A673 (cell line): Measurements from ENCODE around the gene EXOSC7. TPM values are rescaled to one million over a fixed set of nuclear protein-coding genes. Genes with fewer than 3 reads are reported as not detected.

ENCODE experiments used
- Bru-seq: library from RNA; stranded (reverse); fragments of 400-500 nt; gene quantifications from one replicate; lab custom pipeline; 2021; lab: Mats Ljungman, UMichigan
- BruChase-seq, 2 experiments: library from RNA; stranded (reverse); fragments of 400-500 nt; gene quantifications; one replicate each; lab custom pipeline; 2021; lab: Mats Ljungman, UMichigan
- BruUV-seq: library from RNA; stranded (reverse); fragments of 400-500 nt; replicated peaks from 2 replicates; lab custom pipeline; 2021; lab: Mats Ljungman, UMichigan
- CTCF ChIA-PET: fragments of 300-600 bp; sonication (Branson Sonifier 250); formaldehyde crosslinking; loops from one replicate; lab custom pipeline; 2022; ENCODE audit warnings: antibody characterized with exemption; lab: Charles Lee
- POLR2A ChIA-PET: fragments of 300-600 bp; sonication (Branson Sonifier 250); formaldehyde crosslinking; loops from one replicate; lab custom pipeline; 2022; ENCODE audit warnings: antibody characterized with exemption; ENCODE audit not compliant: low non-redundant PET; lab: Charles Lee
- DNase-seq: peaks from one replicate; pipeline ENCODE4 v3.0.0-alpha.2; 2015; ENCODE audit warnings: low spot score
- H3K27ac ChIP-seq: fragments of 200-600 bp; sonication (generic); 2 replicates; pipeline ENCODE4 v1.5.1; 2016; ENCODE audit warnings: mixed run types, low read depth, mild to moderate bottlenecking, mixed read lengths, antibody characterized with exemption, low read length; ENCODE audit not compliant: poor library complexity, severe bottlenecking
- H3K27me3 ChIP-seq: fragments of 200-600 bp; sonication (generic); replicated peaks from 2 replicates; pipeline ENCODE4 v1.6.1; 2017; ENCODE audit warnings: mixed run types, low read depth, mild to moderate bottlenecking, mixed read lengths, antibody characterized with exemption, low read length; ENCODE audit not compliant: insufficient read depth, poor library complexity
- H3K36me3 ChIP-seq: fragments of 200-600 bp; sonication (generic); 2 replicates; pipeline ENCODE4 v1.6.1; 2016; ENCODE audit warnings: mixed run types, mild to moderate bottlenecking, mixed read lengths, antibody characterized with exemption, low read length; ENCODE audit not compliant: insufficient read depth, poor library complexity, severe bottlenecking
- H3K4me1 ChIP-seq: fragments of 200-600 bp; sonication (generic); 2 replicates; pipeline ENCODE4 v1.6.1; 2017; ENCODE audit warnings: mixed run types, mild to moderate bottlenecking, mixed read lengths, antibody characterized with exemption, low read length; ENCODE audit not compliant: insufficient read depth, poor library complexity, severe bottlenecking
- H3K4me3 ChIP-seq: fragments of 200-600 bp; sonication (generic); 2 replicates; pipeline ENCODE4 v1.5.1; 2016; ENCODE audit warnings: low read depth, mixed run types, mild to moderate bottlenecking, mixed read lengths, low read length; ENCODE audit not compliant: poor library complexity, severe bottlenecking
- H3K9me3 ChIP-seq: fragments of 200-600 bp; sonication (generic); 2 replicates; pipeline ENCODE4 v1.6.1; 2016; ENCODE audit warnings: mixed run types, low read depth, mild to moderate bottlenecking, mixed read lengths, antibody characterized with exemption, low read length; ENCODE audit not compliant: poor library complexity, severe bottlenecking
- CTCF ChIP-seq: fragments of 300-800, 200-600 bp; sonication (generic); conservative IDR thresholded peaks from 2 replicates; pipeline ENCODE4 v1.5.1; 2017; ENCODE audit warnings: low read depth, mild to moderate bottlenecking, antibody characterized with exemption, low read length, moderate library complexity, mixed read lengths
- EZH2 ChIP-seq: fragments of 200-600 bp; sonication (generic); IDR thresholded peaks from 2 replicates; pipeline ENCODE4 v1.6.1; 2017; ENCODE audit warnings: borderline replicate concordance, low read depth, mild to moderate bottlenecking, mixed read lengths, antibody characterized with exemption, low read length; ENCODE audit not compliant: poor library complexity, severe bottlenecking
- intact Hi-C: fragments of 100-400 bp; cut with micrococcal nuclease; formaldehyde crosslinking; loops from one replicate; pipeline ENCODE4 v1.10.0; 2022; ENCODE audit not compliant: unreplicated experiment
- long read RNA-seq: library from polyadenylated mRNA; stranded (forward); transcript quantifications from one replicate; pipeline ENCODE4 v2.0.0, GENCODE V29; 2022
- total RNA-seq: library from RNA; stranded (reverse); gene quantifications from 2 replicates; pipeline ENCODE4 v1.2.3, GENCODE V29; 2021

Gene EXOSC7
- total RNA-seq (47.4 and 57.3 TPM in 2 replicates), Bru-seq, nascent RNA (percentile 85 among the genes with signal in this experiment), BruChase-seq, experiment 1, labeled RNA remaining after a 2-hour chase (percentile 77 among the genes with signal in this experiment), BruChase-seq, experiment 2, labeled RNA remaining after a 6-hour chase (percentile 77 among the genes with signal in this experiment)
- long read RNA-seq, transcript EXOSC7-201 (8 exons, 1,055 nt) = major isoform, 58 of 79 reads
- long read RNA-seq, transcript EXOSC7-210 (9 exons, 1,395 nt) = minor isoform, 6 of 79 reads
- long read RNA-seq, partial matches to known transcripts = 1 of 79 reads
- long read RNA-seq, other reads (novel, unspliced or antisense) = 13 of 79 reads

GRCh38 chr3:44976002-44976815 lies at the start of gene EXOSC7, which contains the start of gene ZDHHC3:
EXOSC7 (plus strand) TSS chr3:44976244; CDS start chr3:44976278, 34 bp downstream.
ZDHHC3 (minus strand) TSS chr3:44976174; CDS start chr3:44959436, 16,738 bp downstream.
- peak; percentile 83 for DNase-seq
- Histone ChIP-seq H3K4me1 (peaks cover 12% of the 10 kb centered on the region), H3K27me3 (no peaks in the 10 kb centered on the region), H3K4me3 (peak within 1 kb of the TSS; percentile 90), H3K9me3 (no peaks in the 10 kb centered on the region), H3K36me3 (peaks cover 3% of the 10 kb centered on the region), H3K27ac (peak within 1 kb of the TSS; percentile 95)
- intact Hi-C loops = no loop called here
- ChIA-PET POLR2A (no interaction called here), CTCF (interaction anchor here (0.6 kb wide), 1 partner anchor 61 kb away, joined by 17 read pairs; no protein-coding TSS in a partner anchor)
- TF ChIP-seq EZH2 = no peak
- no peak for TF ChIP-seq CTCF
- BruUV-seq = no TSS peak

GRCh38 chr3:44926921-44927320 lies 49.1 kb upstream of the EXOSC7 start:
- POLR2A ChIA-PET = no interaction called here
- intact Hi-C loops = no loop called here
- BruUV-seq = no TSS peak
- TF ChIP-seq CTCF (no peak), EZH2 (no peak)
- Histone ChIP-seq H3K27ac (peak overlapping the region; percentile 30), H3K9me3 (no peaks in the 10 kb centered on the region), H3K4me1 (peaks cover 4% of the 10 kb centered on the region), H3K36me3 (peaks cover 41% of the 10 kb centered on the region), H3K4me3 (no peak overlapping the region), H3K27me3 (no peaks in the 10 kb centered on the region)
- DNase-seq = no peak
- CTCF ChIA-PET = no interaction called here

GRCh38 chr3:44927371-44927770 lies 48.7 kb upstream of the EXOSC7 start:
- CTCF ChIA-PET = no interaction called here
- Histone ChIP-seq H3K27me3 (no peaks in the 10 kb centered on the region), H3K4me1 (peaks cover 8% of the 10 kb centered on the region), H3K36me3 (peaks cover 40% of the 10 kb centered on the region), H3K4me3 (no peak overlapping the region), H3K27ac (no peak overlapping the region), H3K9me3 (no peaks in the 10 kb centered on the region)
- intact Hi-C loops = no loop called here
- TF ChIP-seq CTCF = no peak
- BruUV-seq = no TSS peak
- no peak for DNase-seq
- POLR2A ChIA-PET = no interaction called here
